Putamen (tissue), 1 donor: Measurements from ENCODE around the gene SLCO3A1.

ENCODE experiments used
- DNase-seq: peaks from one replicate; pipeline ENCODE4 v3.0.0-alpha.2; 2016; ENCODE audit warnings: low spot score

SLCO3A1 gene

DNA sequence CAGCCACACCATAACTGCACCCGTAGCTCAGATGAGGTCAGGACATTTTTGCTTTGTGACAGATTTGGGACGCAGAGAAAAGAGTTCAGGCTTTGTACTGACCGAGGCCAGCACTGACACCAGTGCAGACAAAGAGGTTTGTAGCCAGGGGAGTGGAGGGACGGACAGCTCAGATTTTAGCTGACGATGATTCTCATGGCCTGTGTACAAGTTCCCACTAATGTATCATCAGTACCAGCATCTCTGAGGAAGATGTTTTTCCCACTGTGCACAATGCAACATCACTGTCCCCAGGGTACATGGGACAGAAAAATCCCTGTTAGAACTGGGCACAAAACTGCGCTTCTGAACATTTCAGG is 112.7 kb downstream of the SLCO3A1 start:
- DNase-seq = no peak

DNA sequence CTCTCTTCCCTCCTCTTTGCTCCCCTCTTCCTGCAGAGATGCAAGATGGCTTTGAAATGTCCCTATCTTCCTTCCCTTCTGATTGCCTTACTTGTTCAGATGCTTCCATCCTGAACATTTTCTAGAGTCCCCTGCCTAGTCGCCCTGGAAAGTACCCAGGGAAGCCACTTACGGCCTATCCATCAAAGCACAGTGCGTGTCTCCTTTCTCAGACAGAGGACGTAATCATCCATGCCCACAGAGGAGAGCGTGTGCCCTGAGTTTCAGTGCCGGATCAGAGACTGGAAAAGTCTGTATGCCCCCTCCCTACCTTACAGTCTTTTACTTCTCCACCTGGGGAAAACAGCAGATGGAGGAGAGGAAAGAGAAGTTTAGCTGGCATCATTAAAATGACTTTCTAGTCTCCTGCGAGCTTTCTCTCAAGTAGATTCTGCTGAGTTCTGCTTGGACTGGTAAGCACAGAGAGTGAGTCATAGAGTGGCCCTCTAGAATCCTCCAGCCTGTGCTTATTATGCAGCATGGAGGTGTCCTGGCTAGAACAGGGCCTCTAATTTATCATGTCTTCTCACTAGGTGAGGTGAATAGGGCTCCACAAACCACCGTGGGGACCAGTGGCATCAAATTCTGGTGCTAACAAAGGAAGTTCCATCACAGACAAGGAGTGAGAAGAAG is 114.6 kb downstream of the SLCO3A1 start:
- DNase-seq = no peak

DNA sequence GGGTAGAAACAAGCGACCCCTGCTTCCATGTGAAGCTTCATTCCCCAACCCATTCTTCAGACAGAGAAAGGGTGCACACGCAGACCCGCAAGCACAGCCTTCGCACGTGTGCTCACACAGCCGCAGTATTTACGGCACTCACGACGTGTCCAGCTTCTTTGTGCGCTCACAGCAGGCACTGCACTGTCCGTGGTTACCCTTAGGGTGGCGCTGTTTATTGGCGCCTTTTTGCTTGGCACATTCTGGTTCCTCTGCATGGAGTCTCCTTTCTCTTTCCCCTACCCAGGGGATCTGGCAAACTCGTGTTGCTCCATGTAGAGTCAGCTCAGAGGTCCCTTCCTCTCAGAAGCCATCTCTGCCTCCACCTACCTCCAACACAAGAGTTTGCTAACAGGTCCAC is 115.1 kb downstream of the SLCO3A1 start:
- DNase-seq = no peak

DNA sequence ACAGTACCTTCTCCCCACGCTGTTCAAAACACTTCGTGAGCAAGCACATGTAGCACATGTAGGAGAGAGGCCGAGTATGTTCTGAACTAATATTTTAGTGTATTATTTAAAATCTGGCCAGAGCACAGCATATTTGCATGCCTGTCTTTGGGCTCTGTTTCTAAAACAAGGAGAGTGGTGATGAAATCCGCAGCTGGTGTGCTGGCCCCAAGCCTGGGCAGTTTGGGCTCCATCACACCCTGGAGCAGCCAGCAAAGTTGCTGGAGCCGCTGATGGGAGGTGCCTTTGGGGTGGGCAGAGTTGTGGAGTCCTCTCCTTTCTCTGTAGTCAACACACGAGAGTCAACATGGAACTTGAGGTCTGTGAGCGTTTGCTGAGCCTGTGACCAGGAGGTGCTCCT is 116.6 kb downstream of the SLCO3A1 start:
- DNase-seq = peak; percentile 79

DNA sequence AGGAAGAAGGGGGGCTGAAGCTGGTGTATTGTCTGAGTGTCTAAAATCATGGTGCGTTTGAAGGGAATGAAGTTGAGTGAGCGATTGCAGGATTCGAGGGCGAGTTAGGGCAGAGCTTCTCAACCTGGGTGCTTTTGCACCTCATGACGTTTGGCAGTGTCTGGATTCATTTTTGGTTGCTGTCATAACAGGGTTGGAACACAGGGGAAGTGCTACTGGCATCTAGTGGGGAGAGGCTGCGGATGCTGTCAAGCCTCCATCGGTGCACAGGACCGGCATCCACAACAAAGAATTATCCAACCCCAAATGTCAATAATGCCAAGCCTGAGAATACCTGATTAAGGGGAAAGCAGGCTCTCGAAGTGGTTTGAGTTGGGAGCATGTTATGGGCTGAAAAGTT is 120.0 kb downstream of the SLCO3A1 start:
- DNase-seq = no peak

DNA sequence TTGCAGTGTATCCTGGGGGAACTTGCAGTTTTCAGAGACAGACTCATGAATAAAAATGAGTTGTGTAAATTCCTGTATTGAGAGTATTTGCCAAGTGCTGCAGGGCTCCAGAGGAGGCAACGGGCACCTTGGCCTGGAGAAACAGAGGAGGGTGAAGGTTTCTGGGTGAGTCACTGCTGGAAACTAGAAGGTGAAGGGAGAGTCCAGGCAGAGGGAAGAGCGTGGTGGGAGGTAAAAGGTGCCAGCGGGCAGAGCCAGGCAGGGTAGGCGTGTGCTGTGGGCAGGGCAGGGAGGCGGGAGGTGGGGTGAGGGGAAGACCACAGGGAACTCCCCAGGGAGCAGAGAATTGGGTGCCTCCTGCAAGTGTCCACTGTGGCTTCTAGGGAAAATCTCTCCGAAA is 120.8 kb downstream of the SLCO3A1 start:
- no peak for DNase-seq

DNA sequence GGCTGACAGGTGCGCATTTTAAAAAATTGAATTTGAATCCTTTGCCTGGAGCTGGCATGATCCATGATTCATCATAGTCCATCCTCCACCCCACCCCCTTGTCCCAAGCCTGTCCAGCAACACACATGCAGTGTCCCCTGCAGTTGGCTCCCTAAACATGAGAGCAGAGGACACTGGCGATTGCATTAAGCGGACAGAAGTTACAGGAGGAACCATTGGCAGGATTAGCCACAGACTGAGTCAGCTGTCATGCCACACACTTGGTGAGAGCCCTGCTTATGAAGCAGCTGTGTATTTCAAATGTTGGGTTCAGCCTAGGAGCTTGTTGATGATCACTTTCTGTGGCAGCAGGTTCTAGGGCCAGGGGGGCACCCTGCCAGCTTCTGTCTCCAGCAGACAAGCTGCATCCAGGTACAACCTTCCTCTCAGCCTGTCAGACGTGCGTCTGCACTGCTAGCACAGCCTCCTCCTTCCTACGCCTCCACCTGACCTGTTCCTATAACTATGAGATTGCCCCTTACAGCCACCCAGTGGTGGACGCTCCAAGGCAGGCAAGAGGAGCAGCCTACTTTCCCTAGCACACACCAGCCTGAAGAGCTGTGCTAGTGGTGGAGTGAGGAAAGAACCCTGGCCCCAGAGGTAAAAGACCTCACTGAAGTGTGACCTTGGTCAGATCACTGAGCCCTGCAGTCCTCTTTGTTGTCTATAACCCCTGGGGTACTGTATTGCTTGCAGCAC is 121.9 kb downstream of the SLCO3A1 start:
- no peak for DNase-seq

DNA sequence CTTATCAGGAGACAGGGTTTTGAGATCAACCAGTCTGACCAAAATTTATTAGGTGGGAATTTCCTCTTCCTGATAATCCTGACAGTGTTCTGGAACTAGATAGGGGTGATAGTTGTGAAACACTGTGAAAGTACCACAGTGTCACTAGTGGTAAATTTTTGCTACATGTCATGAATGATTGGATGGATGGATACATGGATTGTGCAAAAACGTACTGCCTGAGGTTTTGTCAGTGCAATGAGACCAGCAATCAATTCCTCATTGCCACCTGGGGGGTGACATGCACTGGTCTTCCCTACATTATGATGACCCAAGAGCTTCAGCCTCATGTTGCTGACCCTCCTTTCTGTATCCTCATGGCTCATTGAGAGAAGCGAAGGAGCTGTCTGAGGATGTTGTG is 123.5 kb downstream of the SLCO3A1 start:
- no peak for DNase-seq

DNA sequence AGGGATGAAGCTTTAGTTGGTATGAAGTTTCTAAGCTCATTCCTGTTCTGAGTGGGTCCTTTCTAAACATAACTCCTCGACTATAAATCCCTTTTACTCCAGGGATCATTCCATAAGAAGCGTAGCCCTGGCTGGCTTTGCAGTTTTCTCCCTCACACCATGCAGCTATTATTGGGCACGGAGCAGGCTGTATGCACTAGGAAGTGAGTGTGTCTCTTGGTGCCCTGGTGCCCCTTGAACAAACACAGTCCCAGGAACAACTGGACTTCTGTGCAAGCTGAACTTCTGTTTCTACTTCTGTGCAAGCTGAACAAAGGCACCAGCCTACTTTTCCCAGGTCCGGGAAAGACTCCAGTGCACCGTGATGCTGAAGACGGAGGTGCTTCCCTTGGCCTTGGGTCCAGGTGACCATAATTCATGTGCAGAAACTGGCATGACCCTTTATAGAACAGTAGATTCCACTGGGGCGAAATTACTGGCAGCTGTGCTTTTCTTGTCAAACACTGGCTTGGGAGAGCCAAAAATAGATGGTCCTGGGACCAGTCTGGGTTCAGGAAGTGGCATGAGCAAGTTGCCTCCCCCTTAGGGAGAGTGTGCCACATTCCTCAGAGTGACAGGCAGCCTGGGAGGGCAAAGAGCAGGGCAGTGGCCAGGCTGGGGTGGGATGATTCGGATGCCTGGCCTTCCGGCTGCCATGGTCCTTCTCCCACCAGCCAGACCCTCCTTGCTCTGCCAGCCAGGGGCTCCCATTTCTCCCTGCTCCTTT is 127.2 kb downstream of the SLCO3A1 start:
- no peak for DNase-seq

DNA sequence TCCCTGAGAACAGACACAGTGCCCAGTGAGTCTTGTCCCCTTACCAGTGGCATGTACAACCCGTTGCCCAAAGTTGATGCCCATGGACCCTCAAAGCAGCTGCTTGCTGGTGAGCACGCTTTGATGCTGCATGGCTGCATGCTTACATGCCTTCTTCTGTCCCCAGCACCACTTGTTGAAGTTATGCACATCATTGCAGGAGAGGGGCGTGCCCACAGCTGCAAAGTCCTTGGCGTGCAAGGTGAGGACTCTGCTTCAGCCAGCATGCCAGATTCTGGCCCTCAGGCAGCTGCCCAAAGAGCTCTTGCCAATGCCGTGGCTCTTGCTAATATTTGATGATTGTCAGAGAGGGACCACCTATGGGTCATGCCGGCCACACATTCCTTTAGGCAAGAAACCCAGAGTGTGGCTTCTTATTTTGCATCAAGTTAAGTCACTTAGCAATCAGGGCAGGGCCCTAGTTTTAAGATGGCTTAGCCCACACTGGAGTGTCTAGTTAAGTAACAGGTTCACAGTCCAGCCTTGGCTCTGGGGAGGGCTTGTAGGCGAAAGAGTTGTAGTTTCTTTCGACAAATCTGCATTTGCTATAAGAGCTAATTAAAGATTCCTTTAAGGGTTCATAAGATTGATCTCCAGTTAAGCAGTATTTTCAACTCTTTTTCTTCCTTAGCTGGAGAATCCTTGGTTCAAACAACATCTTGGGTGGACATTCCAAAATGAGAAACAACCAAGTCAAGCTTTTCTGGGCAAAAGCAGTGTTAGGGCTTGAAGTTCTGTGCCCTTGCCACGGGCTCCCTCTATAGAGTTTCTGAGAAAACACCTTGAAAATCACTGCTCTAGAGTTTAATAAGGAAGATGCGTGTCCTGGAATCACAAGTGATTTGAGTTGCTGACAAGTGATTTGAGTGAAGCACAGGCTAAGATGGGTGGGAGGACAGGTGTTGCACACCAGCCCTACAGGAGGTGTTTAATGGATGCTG is 128.6 kb downstream of the SLCO3A1 start:
- no peak for DNase-seq

DNA sequence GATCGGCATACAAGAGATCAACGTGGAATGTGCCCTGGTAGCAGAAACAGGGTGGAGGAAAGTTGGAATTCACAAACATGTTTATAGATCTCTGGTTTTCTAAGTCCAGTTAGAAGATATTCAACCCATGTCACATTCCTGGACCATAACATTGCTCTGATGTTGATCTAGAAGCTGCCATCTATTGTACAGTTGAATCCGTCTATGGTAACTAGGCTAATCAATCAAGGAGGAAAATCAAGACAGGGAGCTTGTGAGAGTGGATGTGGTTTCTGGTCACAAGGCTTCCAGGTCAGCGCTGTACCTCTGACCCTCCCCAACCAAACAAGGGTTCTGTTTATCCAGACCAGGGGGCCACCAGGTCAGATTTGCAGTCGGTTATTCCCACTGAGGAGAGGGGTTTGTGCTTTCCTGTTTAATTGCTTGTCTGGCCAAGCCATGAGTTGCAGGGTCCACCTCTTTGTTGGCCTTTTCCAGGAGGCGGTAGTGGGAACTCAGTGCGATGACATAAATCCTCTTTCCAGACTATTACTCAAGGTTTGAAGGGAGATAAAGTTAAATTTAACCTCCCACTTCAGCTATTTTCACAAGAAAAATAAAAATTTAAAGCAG is 130.3 kb downstream of the SLCO3A1 start:
- no peak for DNase-seq

DNA sequence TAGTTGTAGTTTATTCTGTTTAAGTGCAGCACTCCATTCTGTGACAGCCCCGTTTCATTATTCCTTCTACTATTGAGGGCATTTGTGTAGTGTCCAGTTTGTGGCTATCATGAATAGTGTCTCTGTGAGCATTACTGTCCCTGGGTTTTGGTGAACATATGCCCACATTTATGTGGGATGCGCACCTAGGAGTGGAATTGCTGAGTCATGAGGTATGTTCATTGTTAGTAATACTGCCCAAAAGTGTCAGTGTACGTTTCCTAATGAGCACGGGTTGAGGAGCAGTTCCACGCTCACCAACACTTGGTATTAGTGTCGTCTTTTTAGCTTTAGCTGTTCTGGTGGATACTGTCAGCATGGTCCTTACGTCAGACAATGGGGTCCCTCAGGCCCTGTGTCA is 131.8 kb downstream of the SLCO3A1 start:
- DNase-seq = no peak

DNA sequence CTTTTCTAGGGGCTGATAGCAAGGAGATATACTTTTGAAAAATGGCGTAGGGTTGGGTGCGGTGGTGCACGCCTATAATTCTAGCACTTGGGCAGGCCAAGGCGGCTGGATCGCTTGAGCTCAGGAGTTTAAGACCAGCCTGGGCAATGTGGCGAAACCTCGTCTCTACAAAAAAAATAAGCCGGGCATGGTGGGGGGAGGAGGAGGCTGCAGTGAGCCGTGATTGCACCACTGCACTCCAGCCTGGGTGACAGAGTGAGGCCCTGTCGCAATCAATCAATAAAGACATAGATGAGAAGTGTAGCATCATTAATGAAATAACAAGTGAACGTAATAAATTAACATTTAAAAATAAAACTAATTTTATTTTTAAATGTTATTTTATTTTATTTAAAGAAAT is 134.6 kb downstream of the SLCO3A1 start:
- DNase-seq = no peak

DNA sequence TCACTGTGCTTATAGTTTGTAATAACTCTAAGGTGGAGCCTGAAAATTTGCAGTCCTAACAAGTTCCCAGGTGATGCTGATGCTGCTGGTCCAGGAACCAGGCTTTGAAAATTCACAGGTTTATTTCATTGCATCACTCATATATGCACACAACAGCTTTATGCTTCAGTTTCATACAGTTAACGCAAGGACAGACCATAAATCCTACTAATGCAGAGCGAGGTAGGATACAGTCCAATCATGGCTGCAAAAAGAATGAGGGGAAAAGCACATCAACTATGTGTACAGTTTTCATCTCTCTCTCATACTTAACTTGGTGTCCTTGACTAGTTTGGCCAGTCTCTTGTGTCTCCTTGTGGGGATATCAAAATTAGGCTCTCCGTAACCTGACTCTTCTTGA is 135.1 kb downstream of the SLCO3A1 start:
- no peak for DNase-seq

DNA sequence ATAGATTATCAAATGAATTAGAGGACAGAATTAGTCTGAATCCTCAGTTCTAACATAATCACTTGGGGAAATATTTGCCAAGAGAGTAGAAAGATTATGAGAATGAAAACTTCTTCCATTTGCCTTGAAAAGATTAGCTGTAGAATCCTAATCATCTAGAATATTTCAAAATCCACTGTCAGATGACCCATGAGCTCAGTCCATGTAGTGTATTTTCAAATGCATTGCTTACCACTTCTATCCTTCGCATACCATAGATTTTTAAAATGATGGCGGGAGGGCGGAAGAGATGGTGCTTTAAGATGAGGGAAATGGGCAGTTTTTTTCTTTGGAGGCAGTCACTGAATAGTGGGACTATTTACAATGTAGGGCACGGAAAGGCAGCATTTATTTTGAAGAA is 136.3 kb downstream of the SLCO3A1 start:
- no peak for DNase-seq

DNA sequence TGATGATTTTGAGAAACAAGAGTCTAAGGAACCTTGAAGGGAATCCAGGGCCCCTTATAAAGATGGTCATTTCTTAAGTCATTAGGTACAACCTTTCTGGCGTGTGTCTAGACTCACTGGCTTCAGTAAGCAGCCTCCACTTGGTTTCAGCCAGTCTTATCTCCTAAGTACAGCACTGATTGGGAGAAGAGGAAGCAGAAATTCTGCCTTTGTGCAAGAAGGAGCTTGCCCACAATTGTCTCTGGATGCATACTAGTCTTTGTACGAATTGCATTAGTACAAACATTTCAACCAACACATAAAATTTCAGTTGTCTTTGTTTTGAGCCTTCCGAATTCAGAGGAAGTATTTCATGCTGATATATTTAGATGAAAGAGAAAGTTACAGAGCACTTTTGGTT is 139.4 kb downstream of the SLCO3A1 start:
- DNase-seq = no peak

DNA sequence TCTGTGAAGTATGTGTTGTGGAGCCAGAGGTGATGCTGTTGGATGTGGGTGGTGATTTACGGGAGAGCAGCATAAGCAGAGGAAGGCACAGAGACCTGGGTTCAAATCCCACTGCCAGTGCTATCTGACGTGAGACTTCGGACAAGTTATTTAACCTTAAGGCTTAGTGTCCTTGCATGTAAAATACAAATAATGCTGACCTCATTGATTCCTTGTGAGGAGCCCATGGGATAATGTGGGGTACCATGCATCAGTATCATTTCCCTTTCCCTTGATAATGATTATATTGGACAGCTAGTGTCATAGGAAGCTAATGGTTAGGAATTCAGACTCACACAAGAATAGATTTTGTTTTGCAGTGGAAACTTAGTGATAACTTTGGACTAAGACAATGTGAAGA is 141.6 kb downstream of the SLCO3A1 start:
- no peak for DNase-seq

DNA sequence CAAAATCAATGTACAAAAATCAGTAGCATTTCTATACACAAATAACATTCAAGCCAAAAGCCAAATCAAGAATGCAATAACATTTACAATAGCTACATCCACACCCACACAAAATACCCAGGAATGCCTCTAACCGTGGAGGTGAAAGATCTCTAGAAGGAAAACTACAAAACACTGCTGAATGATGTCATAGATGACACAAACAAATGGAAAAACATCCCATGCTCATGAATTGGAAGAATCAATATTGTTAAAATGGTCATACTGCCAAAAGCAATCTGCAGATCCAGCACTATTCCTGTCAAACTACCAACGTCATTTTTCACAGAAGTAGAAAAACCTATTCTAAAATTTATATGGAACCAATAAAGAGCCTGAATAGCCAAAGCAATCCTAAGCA is 143.7 kb downstream of the SLCO3A1 start:
- no peak for DNase-seq

DNA sequence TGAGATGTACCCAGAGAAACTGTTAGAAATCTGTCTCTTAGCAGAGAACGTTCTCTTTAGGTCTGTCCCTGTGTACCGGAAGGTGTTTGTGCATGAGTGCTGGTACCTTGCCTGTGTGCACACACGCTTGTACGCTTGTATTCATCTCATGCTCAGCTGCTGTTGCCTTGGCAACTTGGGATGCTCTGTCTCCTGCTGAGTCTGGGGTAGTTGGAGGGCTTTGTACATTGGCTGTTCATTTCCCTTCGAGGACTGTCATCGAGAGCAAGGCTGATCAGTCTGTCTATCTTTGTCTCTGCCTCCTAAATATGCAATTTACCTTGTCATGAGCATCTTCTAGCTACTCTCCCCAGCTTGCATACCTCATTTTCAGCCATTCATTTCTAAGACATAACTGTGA is 147.2 kb downstream of the SLCO3A1 start:
- no peak for DNase-seq

DNA sequence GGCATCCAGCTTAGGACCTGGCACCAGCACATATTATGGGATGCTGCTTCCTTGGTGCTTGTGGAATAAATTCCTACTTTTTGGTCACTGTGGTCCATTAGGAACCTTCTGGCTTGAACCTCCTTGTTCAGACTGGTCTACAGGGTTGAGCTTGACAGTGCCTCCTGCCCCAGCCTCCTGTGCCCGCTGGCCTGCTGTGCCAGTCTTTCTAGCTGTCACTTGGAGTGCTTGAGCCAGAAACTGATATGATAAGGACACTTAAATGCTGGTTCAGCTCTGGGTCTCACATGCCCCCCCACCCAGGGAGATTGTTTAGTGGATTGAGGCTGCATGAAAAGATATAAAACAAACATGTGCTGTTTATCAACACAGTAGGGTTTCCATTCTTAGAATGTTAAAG is 147.8 kb downstream of the SLCO3A1 start:
- DNase-seq = no peak

DNA sequence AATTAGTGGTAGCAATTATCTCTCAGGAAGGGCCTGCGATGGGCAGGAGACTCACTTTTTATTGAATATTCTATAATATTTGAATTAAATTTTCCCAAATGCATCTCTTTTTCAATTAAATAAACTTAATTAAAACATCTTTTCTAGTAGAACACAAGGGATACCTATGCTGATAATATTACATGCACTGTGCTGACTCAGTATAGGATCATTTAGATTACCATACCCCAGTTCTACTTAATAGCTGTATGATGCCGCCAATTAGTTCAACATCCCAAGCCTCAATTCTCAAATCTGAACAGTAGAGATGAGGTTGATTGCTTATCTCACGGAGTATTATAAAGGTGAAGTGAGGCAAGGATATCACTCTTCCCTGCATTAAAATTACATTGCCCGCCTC is 149.2 kb downstream of the SLCO3A1 start:
- DNase-seq = no peak
